ENCODE results near the gene TAC3. TPM values are rescaled to one million over a fixed set of nuclear protein-coding genes. Genes with fewer than 3 reads are reported as not detected.

The TAC3 gene
- total RNA-seq, 1 experiment from 2014 or later: 6.2 TPM

GRCh38 chr12:56993346-56993745 is 23.0 kb downstream of the TAC3 start:
- Histone ChIP-seq H2BK5ac (ENCODE audit: insufficient read length, low read length) (no peak overlapping the region), H4K8ac (replicated peaks; ENCODE audit: insufficient read length, low read depth, low read length) (no peak overlapping the region), H3K4me1 (ENCODE audit: insufficient read depth, low read length) (peaks cover 3% of the 10 kb centered on the region; the same call in 1 of the 2 replicates), H4K20me1 (ENCODE audit: control insufficient read depth, insufficient read depth, insufficient read length) (no peaks in the 10 kb centered on the region), H3K23me2 (ENCODE audit: insufficient read length, low read depth, low read length, poor library complexity, severe bottlenecking) (no peaks in the 10 kb centered on the region), H3K4me2 (ENCODE audit: insufficient read depth, insufficient read length, low read length) (no peak overlapping the region), H2BK12ac (ENCODE audit: insufficient read length, low read depth, low read length) (no peak overlapping the region), H3K27ac (ENCODE audit: insufficient read length, low read depth, low read length) (no peak overlapping the region), H3T11ph (ENCODE audit: low read length) (no peak overlapping the region), H3K79me1 (ENCODE audit: insufficient read depth, low read depth, low read length, poor library complexity, severe bottlenecking) (peaks cover 3% of the 10 kb centered on the region), H4K5ac (ENCODE audit: insufficient read length, low read depth, low read length) (no peak overlapping the region), H2AK5ac (ENCODE audit: insufficient read length, low read length) (no peak overlapping the region), H2BK120ac (ENCODE audit: low read depth, low read length, poor library complexity, severe bottlenecking) (no peak overlapping the region), H3K23ac (ENCODE audit: insufficient read length, low read depth, low read length) (no peak overlapping the region), H3K9ac (ENCODE audit: extremely low read depth, insufficient read length, low read length) (no peak overlapping the region), H3K14ac (ENCODE audit: insufficient read depth, low read length) (no peak overlapping the region), H3K4ac (ENCODE audit: low read depth, low read length) (no peak overlapping the region), H3K56ac (ENCODE audit: insufficient read length, low read depth, low read length) (no peak overlapping the region), H3K27me3 (ENCODE audit: insufficient read depth, low read length) (no peaks in the 10 kb centered on the region), H2BK20ac (ENCODE audit: low read depth, low read length, poor library complexity, severe bottlenecking) (no peak overlapping the region), H3K79me2 (ENCODE audit: insufficient read depth, low read length) (no peaks in the 10 kb centered on the region; the same call in none of the 2 replicates), H2BK15ac (ENCODE audit: low read depth, low read length) (no peak overlapping the region), H4K91ac (ENCODE audit: insufficient read length, low read depth, low read length) (no peak overlapping the region), H2AFZ (ENCODE audit: low read length) (no peak overlapping the region), H3K18ac (ENCODE audit: insufficient read length, low read depth, low read length) (no peak overlapping the region), H3K9me3 (ENCODE audit: control insufficient read depth, low read depth, low read length) (no peaks in the 10 kb centered on the region)
- TF ChIP-seq CTCF (conservative IDR thresholded peaks at IDR 0.05): no peak
- Mint-ChIP-seq H3K4me3 (no peak overlapping the region), H3K27me3 (ENCODE audit: low read depth) (no peaks in the 10 kb centered on the region), H3K36me3 (ENCODE audit: insufficient read depth in 1 of 3, low read depth in 3 of 3) (peaks cover 3 to 12% (median 10%) of the 10 kb centered on the region in 3 experiments), H3K9me3 (no peaks in the 10 kb centered on the region; a peak in 1 of 5 replicates), H3K27ac (no peak overlapping the region), H3K4me1 (peaks cover 9 to 16% of the 10 kb centered on the region in 2 experiments)
- WGBS (ENCODE audit: extremely low coverage, insufficient read length, low lambda C conversion rate): no CpG with 5 or more reads among the region's 10 CpGs
- peak; percentile 26 for DNase-seq

All from H9 (cell line).